ENCODE measurements around the gene CST9.

DNA sequence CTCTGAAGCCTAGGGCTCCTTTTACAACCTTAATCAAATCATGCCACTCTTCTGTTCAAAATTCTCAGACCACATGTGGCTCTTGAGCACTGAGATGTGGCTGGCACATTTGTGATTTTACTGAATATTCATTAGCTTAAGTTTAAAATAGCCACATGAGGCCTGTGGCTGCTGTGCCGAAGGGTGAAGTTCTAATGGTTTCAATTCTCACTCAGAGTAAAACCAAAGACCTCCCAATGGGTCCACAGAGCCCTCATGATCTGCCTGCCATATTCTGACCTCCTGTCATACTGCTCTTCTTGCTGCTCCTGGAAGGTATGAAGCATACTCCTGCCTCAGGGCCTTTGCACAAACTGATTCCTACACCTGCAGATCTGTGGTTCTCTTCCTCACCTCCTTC, 39.9 kb upstream of the CST9 start:
- TF ChIP-seq, protein P1, sequence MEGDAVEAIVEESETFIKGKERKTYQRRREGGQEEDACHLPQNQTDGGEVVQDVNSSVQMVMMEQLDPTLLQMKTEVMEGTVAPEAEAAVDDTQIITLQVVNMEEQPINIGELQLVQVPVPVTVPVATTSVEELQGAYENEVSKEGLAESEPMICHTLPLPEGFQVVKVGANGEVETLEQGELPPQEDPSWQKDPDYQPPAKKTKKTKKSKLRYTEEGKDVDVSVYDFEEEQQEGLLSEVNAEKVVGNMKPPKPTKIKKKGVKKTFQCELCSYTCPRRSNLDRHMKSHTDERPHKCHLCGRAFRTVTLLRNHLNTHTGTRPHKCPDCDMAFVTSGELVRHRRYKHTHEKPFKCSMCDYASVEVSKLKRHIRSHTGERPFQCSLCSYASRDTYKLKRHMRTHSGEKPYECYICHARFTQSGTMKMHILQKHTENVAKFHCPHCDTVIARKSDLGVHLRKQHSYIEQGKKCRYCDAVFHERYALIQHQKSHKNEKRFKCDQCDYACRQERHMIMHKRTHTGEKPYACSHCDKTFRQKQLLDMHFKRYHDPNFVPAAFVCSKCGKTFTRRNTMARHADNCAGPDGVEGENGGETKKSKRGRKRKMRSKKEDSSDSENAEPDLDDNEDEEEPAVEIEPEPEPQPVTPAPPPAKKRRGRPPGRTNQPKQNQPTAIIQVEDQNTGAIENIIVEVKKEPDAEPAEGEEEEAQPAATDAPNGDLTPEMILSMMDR (IDR thresholded peaks at IDR 0.05), result no peak
- TF ChIP-seq POLR2A (IDR thresholded peaks at IDR 0.05), result no peak

Measured in ovary (tissue), 3 donors.